ENCODE data around the gene QSOX2.

QSOX2 gene

GRCh38 chr9:136244122-136244968 is 1.3 kb downstream of the QSOX2 start:
- CTCF ChIA-PET, result interaction anchor here (0.6 to 2.7 kb wide), 3 partner anchors 10 to 74 kb away, joined by 3 to 15 read pairs (median 4); no protein-coding TSS in a partner anchor
- H3K27ac ChIP-seq (ENCODE audit: extremely low read depth, low read depth, low read length), result no peak overlapping the region

GRCh38 chr9:136243631-136244030 is 2.0 kb downstream of the QSOX2 start:
- Histone ChIP-seq H3K36me3 (ENCODE audit: control insufficient read depth in 2 of 2, insufficient read depth in 1 of 2, low read length in 2 of 2) (peaks cover 0 to 8% of the 10 kb centered on the region in 2 experiments; a peak in 1 of 3 replicates), H3K27ac (ENCODE audit: extremely low read depth, low read depth, low read length) (no peak overlapping the region), H3K4me1 (ENCODE audit: control insufficient read depth, insufficient read depth, low read length) (0 out of 2 replicates have a peak, but pooled peaks cover 2% of the 10 kb centered on the region), H3K9me3 (ENCODE audit: control insufficient read depth, insufficient read depth, low read depth, low read length) (no peaks in the 10 kb centered on the region), H3K4me3 (ENCODE audit: low read depth, low read length) (no peak overlapping the region)
- ChIA-PET CTCF (interaction anchor here (0.6 to 2.7 kb wide), 6 partner anchors 9 to 105 kb away, joined by 3 to 15 read pairs (median 4); no protein-coding TSS in a partner anchor), POLR2A (interaction anchor here (1.5 kb wide), 1 partner anchor 24 kb away, joined by 4 read pairs; no protein-coding TSS in a partner anchor)
- TF ChIP-seq ZNF623 (tag by site-specific recombination; IDR thresholded peaks at IDR 0.05) (no peak), ZNF600 (tag by site-specific recombination; IDR thresholded peaks at IDR 0.05) (peak; percentile 19; the same call in 1 of the 2 replicates)

More at GRCh38 chr9:136244122-136244968, 1.3 kb downstream of the QSOX2 start:
- 0 out of 2 replicates have a peak, but pooled peaks cover 2% of the 10 kb centered on the region for H3K4me1 ChIP-seq (ENCODE audit: control insufficient read depth, insufficient read depth, low read length)
- no peak for TF ChIP-seq GLIS2 (tag by site-specific recombination; IDR thresholded peaks at IDR 0.05)
- peak; percentile 81 for TF ChIP-seq SCRT2 (tag by site-specific recombination; IDR thresholded peaks at IDR 0.05)
- TF ChIP-seq ZNF629 (tag by site-specific recombination; IDR thresholded peaks at IDR 0.05), result no peak
- TF ChIP-seq HOXD13 (CRISPR knock-in tag; IDR thresholded peaks at IDR 0.05; ENCODE audit: borderline replicate concordance), result no peak
- TF ChIP-seq ZNF610 (tag by site-specific recombination; IDR thresholded peaks at IDR 0.05; ENCODE audit: borderline replicate concordance), result no peak
- TF ChIP-seq PRDM6 (tag by site-specific recombination; IDR thresholded peaks at IDR 0.05), result 0 out of 2 replicates have a peak, but pooled peaks have one; percentile 8
- TF ChIP-seq SP7 (tag by site-specific recombination; IDR thresholded peaks at IDR 0.05), result peak; percentile 99
- TF ChIP-seq EGR2 (tag by site-specific recombination; IDR thresholded peaks at IDR 0.05; ENCODE audit: low read depth), result 0 out of 2 replicates have a peak, but pooled peaks have one; percentile 38
- TF ChIP-seq ZFHX2 (tag by site-specific recombination; conservative IDR thresholded peaks at IDR 0.05), result peak; percentile 69
- TF ChIP-seq ZNF521 (tag by site-specific recombination; IDR thresholded peaks at IDR 0.05), result no peak
- peak; percentile 75; the same call in 1 of the 2 replicates for TF ChIP-seq ZNF600 (tag by site-specific recombination; IDR thresholded peaks at IDR 0.05)
- TF ChIP-seq SCRT1 (tag by site-specific recombination; IDR thresholded peaks at IDR 0.05; ENCODE audit: borderline replicate concordance), result peak; percentile 69; the same call in 1 of the 2 replicates
- H3K4me3 ChIP-seq (ENCODE audit: low read depth, low read length), result peak overlapping the region; percentile 70
- peaks cover 0 to 8% of the 10 kb centered on the region in 2 experiments; a peak in 1 of 3 replicates for H3K36me3 ChIP-seq (ENCODE audit: control insufficient read depth in 2 of 2, insufficient read depth in 1 of 2, low read length in 2 of 2)
- POLR2A ChIA-PET, result interaction anchor here (1.0 to 1.5 kb wide), 3 partner anchors 23 to 283 kb away, joined by 3 to 5 read pairs (median 4); partner anchors contain the start of gene UBAC1
- no peaks in the 10 kb centered on the region for H3K9me3 ChIP-seq (ENCODE audit: control insufficient read depth, insufficient read depth, low read depth, low read length)

- ChIA-PET CTCF (interaction anchor here (1.0 to 2.7 kb wide), 6 partner anchors 9 to 104 kb away, joined by 3 to 15 read pairs (median 4); no protein-coding TSS in a partner anchor), POLR2A (interaction anchor here (0.6 to 1.5 kb wide), 2 partner anchors 24 to 30 kb away, joined by 4 to 8 read pairs; no protein-coding TSS in a partner anchor)
- Histone ChIP-seq H3K27ac (ENCODE audit: extremely low read depth, low read depth, low read length) (no peak overlapping the region), H3K4me1 (ENCODE audit: control insufficient read depth, insufficient read depth, low read length) (0 out of 2 replicates have a peak, but pooled peaks cover 2% of the 10 kb centered on the region), H3K36me3 (ENCODE audit: control insufficient read depth in 2 of 2, insufficient read depth in 1 of 2, low read length in 2 of 2) (peaks cover 0 to 8% of the 10 kb centered on the region in 2 experiments; a peak in 1 of 3 replicates), H3K9me3 (ENCODE audit: control insufficient read depth, insufficient read depth, low read depth, low read length) (no peaks in the 10 kb centered on the region), H3K4me3 (ENCODE audit: low read depth, low read length) (no peak overlapping the region)
- TF ChIP-seq IKZF3 (tag by site-specific recombination; IDR thresholded peaks at IDR 0.05) (no peak), ZNF600 (tag by site-specific recombination; IDR thresholded peaks at IDR 0.05) (0 out of 2 replicates have a peak, but pooled peaks have one; percentile 21), PRDM4 (tag by site-specific recombination; IDR thresholded peaks at IDR 0.05) (no peak), YY2 (tag by site-specific recombination; IDR thresholded peaks at IDR 0.05) (no peak), MZF1 (tag by site-specific recombination; IDR thresholded peaks at IDR 0.05; ENCODE audit: borderline replicate concordance) (no peak), ZNF280D (tag by site-specific recombination; IDR thresholded peaks at IDR 0.05) (no peak), ZNF571 (tag by site-specific recombination; IDR thresholded peaks at IDR 0.05) (no peak), ZFP37 (tag by site-specific recombination; IDR thresholded peaks at IDR 0.05) (no peak)
These were observed 2.6 kb downstream of the QSOX2 start for GRCh38 chr9:136242918-136243525.

Measured in HEK293 (cell line).